T-helper 22 cell (primary cell): ENCODE results near the gene ISG20L2.

ENCODE experiments used
- DNase-seq: peaks from one replicate; pipeline ENCODE4 v3.0.0-alpha.2; 2020; ENCODE audit warnings: low read depth

Gene ISG20L2

GRCh38 chr1:156740741-156741480, 12.3 kb upstream of the ISG20L2 start, which contains the start of gene MRPL24:
Gene MRPL24, minus strand, starts transcription at chr1:156741088. Its CDS starts 2,384 bp downstream, at chr1:156738704.
- DNase-seq: peak; percentile 98

GRCh38 chr1:156740237-156740740, 11.7 kb upstream of the ISG20L2 start:
- DNase-seq: no peak

- DNase-seq: no peak
Observed at GRCh38 chr1:156738916-156739315, 10.3 kb upstream of the ISG20L2 start.

GRCh38 chr1:156738407-156738806, 9.8 kb upstream of the ISG20L2 start:
- DNase-seq: no peak

- no peak for DNase-seq
Observed at GRCh38 chr1:156733989-156734584, 5.5 kb upstream of the ISG20L2 start.

- peak; percentile 60 for DNase-seq
Observed at GRCh38 chr1:156727926-156728598, 504 bp downstream of the ISG20L2 start, which contains the start of gene METTL25B. Gene METTL25B, plus strand, starts transcription at chr1:156728469. Its CDS starts 636 bp downstream, at chr1:156729105.

- DNase-seq: no peak
Observed at GRCh38 chr1:156727492-156727891, 1.1 kb downstream of the ISG20L2 start.

GRCh38 chr1:156726549-156727226, 1.9 kb downstream of the ISG20L2 start:
- DNase-seq: no peak

GRCh38 chr1:156725683-156726280, 2.8 kb downstream of the ISG20L2 start:
- peak; percentile 54 for DNase-seq

GRCh38 chr1:156721535-156721934, 7.0 kb downstream of the ISG20L2 start:
- DNase-seq: no peak

GRCh38 chr1:156721131-156721530, 7.4 kb downstream of the ISG20L2 start:
- no peak for DNase-seq

GRCh38 chr1:156717351-156717750, 11.2 kb downstream of the ISG20L2 start:
- DNase-seq: no peak

GRCh38 chr1:156714830-156715229, 13.7 kb downstream of the ISG20L2 start:
- DNase-seq: no peak

GRCh38 chr1:156712626-156713025, 15.9 kb downstream of the ISG20L2 start:
- DNase-seq: no peak

GRCh38 chr1:156711011-156711817, 17.4 kb downstream of the ISG20L2 start:
- DNase-seq: no peak

GRCh38 chr1:156709757-156710489, 18.6 kb downstream of the ISG20L2 start:
- no peak for DNase-seq

GRCh38 chr1:156709031-156709430, 19.5 kb downstream of the ISG20L2 start:
- DNase-seq: no peak

GRCh38 chr1:156708218-156708661, 20.3 kb downstream of the ISG20L2 start:
- no peak for DNase-seq

- DNase-seq: no peak
Observed at GRCh38 chr1:156707417-156708217, 20.9 kb downstream of the ISG20L2 start.
